Stromal cell of bone marrow (primary cell): ENCODE data around the gene TMEM74B.

Experiments
- DNase-seq: peaks from one replicate; pipeline ENCODE4 v3.0.0-alpha.2; 2012; ENCODE audit warnings: low read depth

The TMEM74B gene

DNA sequence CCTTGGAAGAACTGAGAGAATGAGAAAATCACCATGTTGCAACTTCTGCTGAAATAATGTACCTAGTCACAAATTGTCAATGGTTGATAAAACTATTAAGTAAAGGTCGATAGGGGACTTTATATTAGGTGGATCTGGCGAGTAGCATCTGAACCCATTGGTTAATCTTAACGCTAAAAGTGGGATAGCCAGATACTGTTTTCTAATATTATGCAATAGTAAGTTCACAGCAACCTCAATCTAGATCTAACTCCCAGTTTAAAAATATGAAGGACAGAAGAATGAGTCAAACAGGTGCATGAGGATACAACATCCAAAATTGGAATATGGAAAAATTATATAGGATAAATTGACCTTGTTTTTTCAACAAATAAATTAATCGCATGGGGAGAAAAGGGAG lies 47.5 kb downstream of the TMEM74B start:
- DNase-seq = no peak

DNA sequence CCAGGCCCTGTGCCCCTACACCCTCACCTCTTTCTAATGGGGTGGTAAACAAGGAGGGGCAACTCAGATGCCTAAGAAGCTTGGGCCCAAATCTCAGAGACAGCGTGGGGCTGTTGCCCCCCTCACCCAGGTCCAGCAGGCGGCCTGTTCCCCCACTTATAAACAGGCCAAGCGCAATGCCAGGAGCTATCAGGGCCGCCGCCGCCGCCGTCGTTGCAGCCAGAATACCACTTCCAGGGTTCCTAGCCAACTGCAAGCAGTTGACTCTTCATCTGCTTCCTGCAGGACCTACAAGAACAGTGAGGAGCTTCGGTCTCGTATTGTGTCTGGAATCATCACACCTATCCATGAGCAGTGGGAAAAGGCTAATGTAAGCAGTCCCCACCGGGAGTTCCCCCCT lies 49.9 kb downstream of the TMEM74B start:
- DNase-seq = no peak

DNA sequence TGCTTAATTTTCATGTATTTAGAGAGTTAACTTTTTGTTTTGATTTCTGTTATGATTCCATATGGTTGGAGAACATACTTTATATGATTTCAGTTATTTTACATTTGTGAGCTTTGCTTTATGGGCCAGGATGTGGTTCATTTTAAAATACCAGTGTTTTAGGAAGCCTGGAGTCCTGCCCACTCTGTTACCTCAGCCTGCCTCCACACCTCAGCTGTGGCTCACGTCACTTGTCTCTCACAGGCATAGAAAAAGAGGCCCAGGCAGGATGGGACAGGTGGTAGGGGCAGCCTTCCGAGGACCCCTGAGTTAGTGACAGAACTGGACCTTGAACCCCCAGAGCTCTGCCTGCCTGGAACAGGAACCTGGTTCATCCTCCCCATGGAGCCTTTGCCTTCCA lies 50.4 kb downstream of the TMEM74B start:
- no peak for DNase-seq

DNA sequence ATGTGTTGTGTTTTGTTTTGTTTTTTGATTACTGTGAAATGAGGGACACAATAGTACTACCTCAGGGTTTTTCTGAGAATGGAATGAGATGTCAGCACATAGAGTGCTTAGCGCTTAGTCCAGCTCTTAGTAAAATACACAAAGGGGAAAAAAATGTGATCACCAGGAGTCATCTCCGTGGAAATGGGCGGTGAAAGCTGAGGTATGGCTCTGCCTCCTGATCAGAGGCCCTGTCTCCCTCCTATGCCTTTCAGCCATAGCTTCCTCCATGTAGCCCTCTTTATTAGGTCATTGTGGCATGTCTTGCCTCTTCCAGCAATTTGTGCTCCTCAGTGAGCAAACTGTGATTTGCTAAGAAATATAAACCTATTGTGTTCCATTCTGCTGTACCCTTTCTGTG lies 53.4 kb downstream of the TMEM74B start:
- no peak for DNase-seq

DNA sequence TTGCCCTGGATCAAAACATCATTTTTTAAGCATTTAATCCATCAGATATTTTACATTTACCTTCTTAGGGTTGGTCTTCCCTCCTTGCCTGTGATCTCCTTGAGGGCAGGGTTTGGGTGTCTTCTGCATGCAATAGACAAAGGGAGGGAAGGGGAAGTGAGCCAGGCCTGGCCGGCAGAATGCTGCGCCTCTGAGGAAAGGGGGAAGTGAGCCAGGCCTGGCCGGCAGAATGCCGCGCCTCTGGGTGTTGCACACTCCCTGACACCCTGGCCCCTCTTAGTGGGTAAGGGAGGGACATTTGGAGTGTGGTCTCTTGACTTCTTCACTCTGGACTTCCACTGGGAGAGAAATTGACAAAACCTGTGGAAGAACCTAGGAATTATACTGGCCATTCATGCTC lies 53.9 kb downstream of the TMEM74B start:
- DNase-seq = no peak
